ENCODE measurements around the gene PLA2G3. TPM values are rescaled to one million over a fixed set of nuclear protein-coding genes. Genes with fewer than 3 reads are reported as not detected.
A peak's percentile ranks its signal among the peaks of the same experiment; 100 is the strongest.

The PLA2G3 gene
- total and polyA plus RNA-seq, 2 of the 8 experiments (the other 6 are each of a cell fraction or from before 2014, with no cell fraction given): 18.1 to 25.9 TPM

DNA sequence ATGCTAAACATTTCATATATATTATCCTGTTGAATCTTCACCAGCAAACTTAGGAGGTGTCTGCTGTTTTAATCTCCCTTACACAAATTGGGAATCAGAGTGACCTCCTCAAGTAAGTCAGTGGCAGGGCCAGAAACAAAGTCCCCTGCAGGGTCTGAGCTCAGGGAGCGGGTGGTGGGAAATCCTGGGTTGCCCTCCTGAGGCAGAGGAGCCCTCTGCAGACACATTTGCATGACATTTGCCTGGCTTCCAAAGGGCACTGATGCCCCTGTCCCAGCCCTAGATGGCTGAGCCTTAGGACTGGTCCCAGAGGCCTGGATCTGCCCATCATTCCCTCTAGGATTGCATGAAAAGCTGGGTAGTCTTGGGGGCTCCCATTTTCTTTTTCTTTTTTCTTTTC is 19.7 kb downstream of the PLA2G3 start:
- no peaks in the 10 kb centered on the region; a peak in 1 of 7 replicates for H3K27me3 ChIP-seq (replicated peaks in 1 of 4; ENCODE audit: control insufficient read depth in 3 of 4, extremely low read depth in 1 of 4, insufficient read depth in 3 of 4, low read length in 3 of 4)
- CTCF ChIA-PET (ENCODE audit: partially characterized antibody): interaction anchor here (0.7 to 2.9 kb wide), 7 partner anchors 11 to 107 kb away, joined by 3 to 14 read pairs (median 4); partner anchors contain the start of gene SELENOM

More for the DNA sequence above, 19.7 kb downstream of the PLA2G3 start:
- Histone ChIP-seq H4K5ac (ENCODE audit: insufficient read length, low read depth, low read length) (no peak overlapping the region), H2BK20ac (ENCODE audit: low read length) (no peak overlapping the region), H3K56ac (replicated peaks; ENCODE audit: insufficient read length, low read depth, low read length) (no peak overlapping the region), H3K79me1 (ENCODE audit: low read depth, low read length) (no peaks in the 10 kb centered on the region), H3K36me3 (ENCODE audit: control insufficient read depth in 2 of 4, insufficient read depth in 4 of 4, low read length in 3 of 4) (no peaks in the 10 kb centered on the region), H2AFZ (ENCODE audit: low read length) (no peak overlapping the region), H4K20me1 (replicated peaks in 1 of 2; ENCODE audit: control insufficient read depth in 1 of 2, insufficient read depth in 2 of 2, low read length in 2 of 2) (no peaks in the 10 kb centered on the region), H3K4me2 (ENCODE audit: insufficient read depth in 1 of 2, low read depth in 2 of 2, low read length in 2 of 2) (no peak overlapping the region), H3K9me3 (ENCODE audit: insufficient read depth in 2 of 2, low read depth in 1 of 2, low read length in 1 of 2) (no peaks in the 10 kb centered on the region), H3K4ac (replicated peaks; ENCODE audit: insufficient read length, low read depth, low read length) (no peak overlapping the region), H3K79me2 (ENCODE audit: control insufficient read depth in 1 of 2, insufficient read depth in 2 of 2, low read length in 2 of 2) (no peaks in the 10 kb centered on the region), H3K27ac (ENCODE audit: low read depth, low read length) (no peak overlapping the region), H2BK120ac (replicated peaks; ENCODE audit: low read depth, low read length) (no peak overlapping the region), H2AK5ac (ENCODE audit: low read depth, low read length) (no peak overlapping the region), H3K4me3 (ENCODE audit: extremely low read depth in 1 of 4, insufficient read depth in 2 of 4, low read depth in 3 of 4, low read length in 4 of 4) (no peak overlapping the region), H4K8ac (ENCODE audit: extremely low read depth, insufficient read depth, low read length) (no peak overlapping the region), H3K14ac (ENCODE audit: insufficient read length) (no peak overlapping the region), H3K23me2 (ENCODE audit: low read depth, low read length) (no peaks in the 10 kb centered on the region; the same call in 1 of the 2 replicates), H2BK15ac (ENCODE audit: low read length) (no peak overlapping the region), H4K91ac (replicated peaks; ENCODE audit: insufficient read length, low read length) (no peak overlapping the region), H3K23ac (ENCODE audit: insufficient read length) (no peak overlapping the region), H2BK12ac (ENCODE audit: low read depth, low read length) (no peak overlapping the region), H3K4me1 (replicated peaks in 1 of 4; ENCODE audit: control insufficient read depth in 3 of 4, insufficient read depth in 4 of 4, low read length in 3 of 4) (peaks cover 0 to 11% (median 5%) of the 10 kb centered on the region in 4 experiments; a peak in 6 of 7 replicates), H3K18ac (ENCODE audit: extremely low read depth, low read length) (no peak overlapping the region), H3K9ac (replicated peaks in 1 of 4; ENCODE audit: extremely low read depth in 1 of 4, low read depth in 3 of 4, low read length in 3 of 4) (no peak overlapping the region), H2BK5ac (ENCODE audit: low read depth, low read length) (no peak overlapping the region)
- POLR2A ChIA-PET (ENCODE audit: partially characterized antibody): no interaction called here
- 57% methylated on average over 1 of the region's 1 CpG; no CpG with 5 or more reads in 1 of the 2 experiments for WGBS, 2 experiments (ENCODE audit: extremely low coverage in 1 of 2, insufficient coverage in 1 of 2, insufficient read length in 1 of 2, insufficient replicate concordance in 2 of 2, low coverage in 1 of 2, low lambda C conversion rate in 2 of 2, missing lambda C conversion rate in 1 of 2)
- no peak for DNase-seq (ENCODE audit: low read depth in 1 of 2, low spot score in 2 of 2)
- no peak for TF ChIP-seq KDM5A (IDR thresholded peaks at IDR 0.05; ENCODE audit: low read length)
- TF ChIP-seq RAD21 (IDR thresholded peaks at IDR 0.05 in 1 of 2, conservative IDR thresholded peaks at IDR 0.05 in 1 of 2; ENCODE audit: low read depth in 2 of 2, low read length in 2 of 2): peak in 1 of 2 experiments; percentile 26; a peak in 1 of 4 replicates
- no peak for FAIRE-seq

All from H1 (cell line).